ENCODE results near the gene B4GALT2. TPM values are rescaled to one million over a fixed set of nuclear protein-coding genes. Genes with fewer than 3 reads are reported as not detected.

Gene B4GALT2
- total and polyA plus RNA-seq, 3 experiments from 2014 or later: 1.9 to 41.7 (median 39.7) TPM

GRCh38 chr1:43997295-43997999, 18.4 kb downstream of the B4GALT2 start:
- H3K9me3 ChIP-seq (ENCODE audit: low read length): no peaks in the 10 kb centered on the region
- no peaks in the 10 kb centered on the region for H3K9me3 Mint-ChIP-seq
- no peak overlapping the region for H3K27ac ChIP-seq (ENCODE audit: low read depth, low read length)
- no peak overlapping the region for H3K4me3 Mint-ChIP-seq
- DNase-seq: peak in 1 of 5 donors; percentile 46
- peaks cover 2% of the 10 kb centered on the region for H3K4me1 ChIP-seq (ENCODE audit: insufficient read depth, low read length)
- H3K36me3 ChIP-seq (ENCODE audit: insufficient read depth, low read length): no peaks in the 10 kb centered on the region
- ChIA-PET CTCF (no interaction called here), POLR2A (no interaction called here)
- H3K36me3 Mint-ChIP-seq: no peaks in the 10 kb centered on the region
- no peak overlapping the region for H3K4me3 ChIP-seq (ENCODE audit: low read length)
- H3K27me3 Mint-ChIP-seq: peaks cover 0 to 5% of the 10 kb centered on the region in 2 donors
- no peaks in the 10 kb centered on the region for H3K27me3 ChIP-seq (ENCODE audit: insufficient read depth, low read length, poor library complexity, severe bottlenecking)
- no peak overlapping the region for H3K27ac Mint-ChIP-seq
- peaks cover 4 to 5% (median 4%) of the 10 kb centered on the region in 3 donors for H3K4me1 Mint-ChIP-seq

GRCh38 chr1:43998000-43998378, 19.0 kb downstream of the B4GALT2 start:
- Mint-ChIP-seq H3K36me3 (no peaks in the 10 kb centered on the region), H3K27me3 (peaks cover 0 to 5% of the 10 kb centered on the region in 2 donors), H3K4me1 (no peaks in the 10 kb centered on the region), H3K27ac (no peak overlapping the region), H3K4me3 (no peak overlapping the region), H3K9me3 (no peaks in the 10 kb centered on the region)
- Histone ChIP-seq H3K27ac (ENCODE audit: low read depth, low read length) (no peak overlapping the region), H3K4me3 (ENCODE audit: low read length) (no peak overlapping the region), H3K9me3 (ENCODE audit: low read length) (no peaks in the 10 kb centered on the region), H3K4me1 (ENCODE audit: insufficient read depth, low read length) (no peaks in the 10 kb centered on the region), H3K27me3 (ENCODE audit: insufficient read depth, low read length, poor library complexity, severe bottlenecking) (no peaks in the 10 kb centered on the region), H3K36me3 (ENCODE audit: insufficient read depth, low read length) (no peaks in the 10 kb centered on the region)
- POLR2A ChIA-PET: no interaction called here
- no peak for DNase-seq
- CTCF ChIA-PET: no interaction called here

DNA sequence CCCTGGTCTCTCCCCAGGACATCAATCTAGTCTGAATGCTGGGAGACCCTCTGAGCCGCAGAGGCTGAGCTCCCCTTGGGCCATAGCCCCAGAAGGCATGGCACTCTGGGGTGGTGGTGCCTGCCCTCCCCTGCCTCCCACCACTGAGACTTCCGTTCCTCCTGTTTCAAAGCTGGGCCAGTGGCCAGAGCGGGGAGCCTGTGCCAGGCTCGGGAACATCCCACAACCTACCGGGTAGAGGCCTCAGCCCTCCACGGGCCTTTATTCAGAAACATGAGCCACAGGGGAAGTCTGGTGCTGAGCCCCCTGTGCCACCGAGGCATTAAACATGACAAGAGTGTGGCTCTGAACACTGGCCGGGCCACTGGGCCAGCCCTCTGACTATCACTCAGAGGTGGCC, 20.4 kb downstream of the B4GALT2 start:
- DNase-seq: no peak
- Mint-ChIP-seq H3K4me3 (no peak overlapping the region), H3K36me3 (no peaks in the 10 kb centered on the region), H3K27ac (no peak overlapping the region), H3K9me3 (no peaks in the 10 kb centered on the region), H3K27me3 (peaks cover 0 to 5% of the 10 kb centered on the region in 2 donors), H3K4me1 (no peaks in the 10 kb centered on the region)
- H3K4me3 ChIP-seq (ENCODE audit: low read length): no peak overlapping the region
- CTCF ChIA-PET: interaction anchor here (1.2 to 1.3 kb wide), 2 partner anchors 37 to 47 kb away, joined by 3 read pairs; no protein-coding TSS in a partner anchor
- POLR2A ChIA-PET: no interaction called here
- H3K36me3 ChIP-seq (ENCODE audit: insufficient read depth, low read length): no peaks in the 10 kb centered on the region
- no peaks in the 10 kb centered on the region for H3K4me1 ChIP-seq (ENCODE audit: insufficient read depth, low read length)
- no peaks in the 10 kb centered on the region for H3K9me3 ChIP-seq (ENCODE audit: low read length)
- H3K27me3 ChIP-seq (ENCODE audit: insufficient read depth, low read length, poor library complexity, severe bottlenecking): no peaks in the 10 kb centered on the region
- H3K27ac ChIP-seq (ENCODE audit: low read depth, low read length): no peak overlapping the region

GRCh38 chr1:44000122-44000665, 21.2 kb downstream of the B4GALT2 start:
- ChIA-PET CTCF (interaction anchor here (1.2 to 1.3 kb wide), 2 partner anchors 37 to 46 kb away, joined by 3 read pairs; no protein-coding TSS in a partner anchor), POLR2A (no interaction called here)
- H3K27ac Mint-ChIP-seq: no peak overlapping the region
- no peaks in the 10 kb centered on the region for H3K4me1 ChIP-seq (ENCODE audit: insufficient read depth, low read length)
- no peaks in the 10 kb centered on the region for H3K9me3 ChIP-seq (ENCODE audit: low read length)
- H3K27ac ChIP-seq (ENCODE audit: low read depth, low read length): no peak overlapping the region
- no peaks in the 10 kb centered on the region for H3K36me3 ChIP-seq (ENCODE audit: insufficient read depth, low read length)
- no peaks in the 10 kb centered on the region for H3K4me1 Mint-ChIP-seq
- peaks cover 0 to 5% of the 10 kb centered on the region in 2 donors for H3K27me3 Mint-ChIP-seq
- H3K4me3 ChIP-seq (ENCODE audit: low read length): no peak overlapping the region
- DNase-seq: no peak
- no peak overlapping the region for H3K4me3 Mint-ChIP-seq
- H3K9me3 Mint-ChIP-seq: no peaks in the 10 kb centered on the region
- H3K27me3 ChIP-seq (ENCODE audit: insufficient read depth, low read length, poor library complexity, severe bottlenecking): no peaks in the 10 kb centered on the region
- H3K36me3 Mint-ChIP-seq: no peaks in the 10 kb centered on the region

GRCh38 chr1:44002165-44002564, 23.2 kb downstream of the B4GALT2 start:
- H3K4me1 Mint-ChIP-seq: no peaks in the 10 kb centered on the region
- CTCF ChIA-PET: interaction anchor here (1.1 to 6.8 kb wide), 2 partner anchors 9 to 34 kb away, joined by 5 to 108 read pairs; no protein-coding TSS in a partner anchor

GRCh38 chr1:44002606-44003157, 23.7 kb downstream of the B4GALT2 start:
- DNase-seq: no peak
- H3K36me3 Mint-ChIP-seq: no peaks in the 10 kb centered on the region
- CTCF ChIA-PET: interaction anchor here (6.8 kb wide), 1 partner anchor 33 kb away, joined by 108 read pairs; no protein-coding TSS in a partner anchor

More at GRCh38 chr1:44002165-44002564, 23.2 kb downstream of the B4GALT2 start:
- no peaks in the 10 kb centered on the region for H3K27me3 ChIP-seq (ENCODE audit: insufficient read depth, low read length, poor library complexity, severe bottlenecking)
- Mint-ChIP-seq H3K27me3 (peaks cover 0 to 5% of the 10 kb centered on the region in 2 donors), H3K27ac (no peak overlapping the region), H3K9me3 (no peaks in the 10 kb centered on the region), H3K4me3 (no peak overlapping the region), H3K36me3 (no peaks in the 10 kb centered on the region)
- H3K4me1 ChIP-seq (ENCODE audit: insufficient read depth, low read length): no peaks in the 10 kb centered on the region
- POLR2A ChIA-PET: no interaction called here
- no peak overlapping the region for H3K27ac ChIP-seq (ENCODE audit: low read depth, low read length)
- H3K36me3 ChIP-seq (ENCODE audit: insufficient read depth, low read length): no peaks in the 10 kb centered on the region
- no peaks in the 10 kb centered on the region for H3K9me3 ChIP-seq (ENCODE audit: low read length)
- no peak overlapping the region for H3K4me3 ChIP-seq (ENCODE audit: low read length)
- DNase-seq: no peak

DNA sequence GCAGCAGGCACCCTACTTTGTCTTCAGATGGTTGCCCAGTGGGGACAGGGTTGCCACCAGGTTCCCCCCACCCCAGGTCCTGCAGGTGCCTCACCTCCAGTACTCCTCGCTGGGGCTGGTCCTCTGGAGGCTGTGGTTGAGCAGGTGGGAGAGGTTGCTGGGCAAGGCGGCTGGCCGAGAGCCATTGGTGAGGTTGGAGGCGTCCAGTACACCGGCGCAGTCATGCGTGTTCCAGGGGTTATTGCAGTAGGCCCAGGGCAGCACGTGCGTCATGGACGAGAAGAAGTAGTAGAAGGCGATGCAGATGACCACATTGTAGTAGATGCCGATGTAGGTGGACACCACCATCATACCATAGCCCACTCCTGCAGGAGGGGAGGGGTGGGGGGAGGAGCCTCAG, 29.2 kb downstream of the B4GALT2 start:
- H3K27me3 Mint-ChIP-seq: peaks cover 0 to 2% of the 10 kb centered on the region in 2 donors
- peaks cover 0 to 4% (median 0%) of the 10 kb centered on the region in 3 donors for H3K4me1 Mint-ChIP-seq
- H3K36me3 Mint-ChIP-seq: no peaks in the 10 kb centered on the region
- Histone ChIP-seq H3K9me3 (ENCODE audit: low read length) (no peaks in the 10 kb centered on the region), H3K27ac (ENCODE audit: low read depth, low read length) (no peak overlapping the region), H3K4me1 (ENCODE audit: insufficient read depth, low read length) (no peaks in the 10 kb centered on the region), H3K4me3 (ENCODE audit: low read length) (no peak overlapping the region), H3K36me3 (ENCODE audit: insufficient read depth, low read length) (no peaks in the 10 kb centered on the region), H3K27me3 (ENCODE audit: insufficient read depth, low read length, poor library complexity, severe bottlenecking) (no peaks in the 10 kb centered on the region)
- H3K27ac Mint-ChIP-seq: no peak overlapping the region
- no peak for DNase-seq
- H3K4me3 Mint-ChIP-seq: no peak overlapping the region
- POLR2A ChIA-PET: no interaction called here
- CTCF ChIA-PET: interaction anchor here (0.8 to 1.0 kb wide), 2 partner anchors 16 to 32 kb away, joined by 3 read pairs; no protein-coding TSS in a partner anchor
- no peaks in the 10 kb centered on the region for H3K9me3 Mint-ChIP-seq

More at GRCh38 chr1:44002606-44003157, 23.7 kb downstream of the B4GALT2 start:
- Histone ChIP-seq H3K4me1 (ENCODE audit: insufficient read depth, low read length) (no peaks in the 10 kb centered on the region), H3K9me3 (ENCODE audit: low read length) (no peaks in the 10 kb centered on the region), H3K27me3 (ENCODE audit: insufficient read depth, low read length, poor library complexity, severe bottlenecking) (no peaks in the 10 kb centered on the region), H3K4me3 (ENCODE audit: low read length) (no peak overlapping the region), H3K36me3 (ENCODE audit: insufficient read depth, low read length) (no peaks in the 10 kb centered on the region), H3K27ac (ENCODE audit: low read depth, low read length) (no peak overlapping the region)
- no peak overlapping the region for H3K27ac Mint-ChIP-seq
- H3K4me3 Mint-ChIP-seq: no peak overlapping the region
- H3K27me3 Mint-ChIP-seq: peaks cover 0 to 5% of the 10 kb centered on the region in 2 donors
- no peaks in the 10 kb centered on the region for H3K4me1 Mint-ChIP-seq
- no peaks in the 10 kb centered on the region for H3K9me3 Mint-ChIP-seq
- POLR2A ChIA-PET: no interaction called here

- Histone ChIP-seq H3K27ac (ENCODE audit: low read depth, low read length) (no peak overlapping the region), H3K4me3 (ENCODE audit: low read length) (no peak overlapping the region), H3K27me3 (ENCODE audit: insufficient read depth, low read length, poor library complexity, severe bottlenecking) (no peaks in the 10 kb centered on the region), H3K9me3 (ENCODE audit: low read length) (no peaks in the 10 kb centered on the region), H3K4me1 (ENCODE audit: insufficient read depth, low read length) (no peaks in the 10 kb centered on the region), H3K36me3 (ENCODE audit: insufficient read depth, low read length) (no peaks in the 10 kb centered on the region)
- peaks cover 0 to 4% (median 0%) of the 10 kb centered on the region in 3 donors for H3K4me1 Mint-ChIP-seq
- H3K4me3 Mint-ChIP-seq: no peak overlapping the region
- no peaks in the 10 kb centered on the region for H3K36me3 Mint-ChIP-seq
- H3K27ac Mint-ChIP-seq: no peak overlapping the region
- no peaks in the 10 kb centered on the region for H3K9me3 Mint-ChIP-seq
- no peak for DNase-seq
- peaks cover 6 to 10% of the 10 kb centered on the region in 2 donors for H3K27me3 Mint-ChIP-seq
- ChIA-PET CTCF (interaction anchor here (1.5 kb wide), 2 partner anchors 18 to 25 kb away, joined by 4 to 6 read pairs; no protein-coding TSS in a partner anchor), POLR2A (no interaction called here)
Measured at GRCh38 chr1:44010935-44011471, 32.0 kb downstream of the B4GALT2 start.
